GM23338 (cell line): ENCODE measurements around the gene FAM131B. TPM values are rescaled to one million over a fixed set of nuclear protein-coding genes. Genes with fewer than 3 reads are reported as not detected.

Experiments used
- ATAC-seq: fragments of 200-7000 bp; cut with Tn5 transposase; 3 replicates; pipeline ENCODE4 v1.9.1; 2020
- DNase-seq: peaks from one replicate; pipeline ENCODE4 v3.0.0-alpha.2; 2015; ENCODE audit warnings: low spot score
- H2AFZ ChIP-seq: fragments of 200-600 bp; sonication (generic); 2 replicates; pipeline ENCODE4 v1.8.0; 2016; ENCODE audit warnings: antibody characterized with exemption, mild to moderate bottlenecking, moderate library complexity
- H3F3A ChIP-seq: fragments of 200-600 bp; sonication (generic); replicated peaks from 2 replicates; pipeline ENCODE4 v1.8.0; 2017; ENCODE audit warnings: antibody characterized with exemption, mixed run types, low read depth
- H3K27ac ChIP-seq: fragments of 200-600 bp; sonication (generic); 2 replicates; pipeline ENCODE4 v1.6.1; 2016; ENCODE audit warnings: low read depth
- H3K27me3 ChIP-seq: fragments of 200-600 bp; sonication (generic); 2 replicates; pipeline ENCODE4 v1.8.0; 2016; ENCODE audit warnings: mild to moderate bottlenecking, mixed run types, moderate library complexity; ENCODE audit not compliant: insufficient read depth
- H3K36me3 ChIP-seq: fragments of 200-600 bp; sonication (generic); 2 replicates; pipeline ENCODE4 v1.8.0; 2016; ENCODE audit warnings: mild to moderate bottlenecking; ENCODE audit not compliant: insufficient read depth
- H3K4me1 ChIP-seq: fragments of 200-600 bp; sonication (generic); 2 replicates; pipeline ENCODE4 v1.8.0; 2016; ENCODE audit warnings: mild to moderate bottlenecking, moderate library complexity; ENCODE audit not compliant: insufficient read depth
- H3K4me2 ChIP-seq: fragments of 200-600 bp; sonication (generic); 2 replicates; pipeline ENCODE4 v1.7.1; 2017; ENCODE audit warnings: mixed run types
- H3K4me3 ChIP-seq: fragments of 200-600 bp; sonication (generic); 2 replicates; pipeline ENCODE4 v1.6.1; 2016; ENCODE audit warnings: mixed run types
- H3K79me2 ChIP-seq: fragments of 200-600 bp; sonication (generic); replicated peaks from 2 replicates; pipeline ENCODE4 v1.8.0; 2017; ENCODE audit warnings: mild to moderate bottlenecking; ENCODE audit not compliant: insufficient read depth
- H3K9me2 ChIP-seq: fragments of 200-600 bp; sonication (generic); 2 replicates; pipeline ENCODE4 v1.8.0; 2017; ENCODE audit not compliant: insufficient read depth
- H4K20me1 ChIP-seq: fragments of 200-600 bp; sonication (generic); replicated peaks from 2 replicates; pipeline ENCODE4 v1.8.0; 2017; ENCODE audit warnings: mild to moderate bottlenecking; ENCODE audit not compliant: insufficient read depth
- H3K27ac Mint-ChIP-seq: 2 replicates; pipeline ENCODE4 v1.8.0; 2020; ENCODE audit warnings: inconsistent platforms, mild to moderate bottlenecking, moderate library complexity, mixed read lengths
- H3K27me3 Mint-ChIP-seq: 3 replicates; pipeline ENCODE4 v1.8.0; 2022; ENCODE audit warnings: low read depth, mild to moderate bottlenecking, moderate library complexity, mixed read lengths, inconsistent platforms; ENCODE audit not compliant: insufficient read depth, poor library complexity
- H3K36me3 Mint-ChIP-seq: 3 replicates; pipeline ENCODE4 v1.8.0; 2021; ENCODE audit warnings: low read depth, mild to moderate bottlenecking, inconsistent platforms, moderate library complexity, mixed read lengths
- H3K4me1 Mint-ChIP-seq: 3 replicates; pipeline ENCODE4 v1.8.0; 2020; ENCODE audit warnings: mild to moderate bottlenecking, inconsistent platforms, mixed read lengths
- H3K4me3 Mint-ChIP-seq: 3 replicates; pipeline ENCODE4 v1.8.0; 2021; ENCODE audit warnings: moderate library complexity, mild to moderate bottlenecking, inconsistent platforms, mixed read lengths
- H3K9me3 Mint-ChIP-seq: 3 replicates; pipeline ENCODE4 v1.8.0; 2020; ENCODE audit warnings: moderate library complexity, mild to moderate bottlenecking, inconsistent platforms, mixed read lengths
- CREB1 ChIP-seq: fragments of 250-450 bp; sonication (Bioruptor Pico); IDR thresholded peaks from 2 replicates; pipeline ENCODE4 v1.5.0; 2020; ENCODE audit warnings: low read depth, mild to moderate bottlenecking, moderate library complexity
- EZH2phosphoT487 ChIP-seq: fragments of 200-600 bp; sonication (generic); IDR thresholded peaks from one replicate; pipeline ENCODE4 v1.8.1; 2018; ENCODE audit warnings: antibody characterized with exemption; ENCODE audit not compliant: unreplicated experiment
- JUNB ChIP-seq: IDR thresholded peaks from one replicate; pipeline ENCODE4 v1.6.1; 2016; ENCODE audit warnings: antibody characterized with exemption; ENCODE audit not compliant: unreplicated experiment
- ZNF462 ChIP-seq: fragments of 250-450 bp; sonication (Bioruptor Pico); IDR thresholded peaks from 2 replicates; pipeline ENCODE4 v1.5.0; 2020; ENCODE audit warnings: mild to moderate bottlenecking, moderate library complexity
- polyA plus RNA-seq: library from polyadenylated mRNA; unstranded; fragments of >200 nt; fragmentation: Nextera tagmentation; extraction: Ambion mirVana; gene quantifications from 2 replicates; pipeline ENCODE4 v1.2.1, GENCODE V29; 2016
- total RNA-seq: library from RNA; depleted of rRNA; stranded (reverse); fragments of >200 nt; shearing (Covaris generic); gene quantifications from 2 replicates; pipeline ENCODE4 v1.2.3, GENCODE V29; 2014

The FAM131B gene
- total and polyA plus RNA-seq, 2 experiments from 2014 or later = 4.7 to 30.2 TPM

GRCh38 chr7:143384661-143385631 is 22.4 kb upstream of the FAM131B start:
- peaks cover 38% of the 10 kb centered on the region for H4K20me1 ChIP-seq
- H3K36me3 Mint-ChIP-seq = peaks cover 19% of the 10 kb centered on the region
- no peak overlapping the region for H2AFZ ChIP-seq
- H3K27me3 ChIP-seq = no peaks in the 10 kb centered on the region
- peaks cover 13% of the 10 kb centered on the region for H3K36me3 ChIP-seq
- peaks cover 37% of the 10 kb centered on the region for H3F3A ChIP-seq
- H3K9me2 ChIP-seq = no peaks in the 10 kb centered on the region
- peaks cover 15% of the 10 kb centered on the region; the same call in 1 of the 2 replicates for H3K4me1 ChIP-seq
- no peak overlapping the region for H3K4me3 Mint-ChIP-seq
- no peak for TF ChIP-seq CREB1 (CRISPR knock-in tag)
- no peak for TF ChIP-seq JUNB
- no peak for TF ChIP-seq EZH2phosphoT487
- TF ChIP-seq ZNF462 (CRISPR knock-in tag) = no peak
- H3K4me2 ChIP-seq = 0 out of 2 replicates have a peak overlapping the region, but pooled peaks have one; percentile 29
- ATAC-seq (no peak), DNase-seq (no peak)
- H3K4me1 Mint-ChIP-seq = peaks cover 16% of the 10 kb centered on the region; the same call in 2 of the 3 replicates
- peaks cover 52% of the 10 kb centered on the region for H3K79me2 ChIP-seq
- H3K27me3 Mint-ChIP-seq = peaks cover 15% of the 10 kb centered on the region
- no peak overlapping the region for H3K27ac Mint-ChIP-seq
- H3K9me3 Mint-ChIP-seq = no peaks in the 10 kb centered on the region
- H3K27ac ChIP-seq = no peak overlapping the region
- H3K4me3 ChIP-seq = no peak overlapping the region
